ENCODE data around the gene OTOP2.
"Not testable (repeated sequence)": the region's sequence is repeated elsewhere in the genome, so short reads cannot be mapped to it uniquely, and the experiment has no call there.

Gene OTOP2

GRCh38 chr17:74978240-74978639 is 54.2 kb downstream of the OTOP2 start:
- DNase-seq = no peak

GRCh38 chr17:74979408-74980146 is 55.5 kb downstream of the OTOP2 start:
- DNase-seq = no peak

GRCh38 chr17:74981318-74981978 is 57.4 kb downstream of the OTOP2 start:
- DNase-seq = no peak

- peak; percentile 78 for DNase-seq
Measured at GRCh38 chr17:74981979-74982662, 58.0 kb downstream of the OTOP2 start.

GRCh38 chr17:74982663-74983313 is 58.7 kb downstream of the OTOP2 start:
- not testable (repeated sequence) for DNase-seq
